RPMI7951 (cell line): ENCODE data around the gene LRRC32. TPM values are rescaled to one million over a fixed set of nuclear protein-coding genes. Genes with fewer than 3 reads are reported as not detected.

Experiments used
- DNase-seq: peaks from one replicate; pipeline ENCODE4 v3.0.0-alpha.2; 2012; ENCODE audit warnings: low read depth
- total RNA-seq: library from RNA; depleted of rRNA; stranded (reverse); fragments of >200 nt; shearing (Covaris generic); gene quantifications from 2 replicates; pipeline ENCODE4 v1.2.3, GENCODE V29; 2014

The LRRC32 gene
- total RNA-seq, 1 experiment from 2014 or later = 13.6 TPM

GRCh38 chr11:76682106-76682505 is 11.6 kb upstream of the LRRC32 start:
- no peak for DNase-seq

- peak; percentile 73 for DNase-seq
Observed at GRCh38 chr11:76680518-76681425, 10.2 kb upstream of the LRRC32 start.

GRCh38 chr11:76678321-76678720 is 7.8 kb upstream of the LRRC32 start:
- no peak for DNase-seq

- DNase-seq = peak; percentile 81
Observed at GRCh38 chr11:76677458-76677765, 6.9 kb upstream of the LRRC32 start.

- DNase-seq = no peak
Observed at GRCh38 chr11:76676636-76677457, 6.3 kb upstream of the LRRC32 start.

- peak; percentile 40 for DNase-seq
Observed at GRCh38 chr11:76674517-76675400, 4.2 kb upstream of the LRRC32 start.

- no peak for DNase-seq
Observed at GRCh38 chr11:76673176-76674142, 2.9 kb upstream of the LRRC32 start.

- DNase-seq = peak; percentile 32
Observed at GRCh38 chr11:76672431-76673175, 2.1 kb upstream of the LRRC32 start.

- no peak for DNase-seq
Observed at GRCh38 chr11:76671626-76672309, 1.2 kb upstream of the LRRC32 start.

GRCh38 chr11:76671237-76671592 is 668 bp upstream of the LRRC32 start:
- DNase-seq = no peak

GRCh38 chr11:76669901-76670484 is 554 bp downstream of the LRRC32 start:
- DNase-seq = peak; percentile 64

- DNase-seq = no peak
Observed at GRCh38 chr11:76668362-76669155, 2.0 kb downstream of the LRRC32 start.

- DNase-seq = no peak
Observed at GRCh38 chr11:76667856-76668255, 2.7 kb downstream of the LRRC32 start.

GRCh38 chr11:76667271-76667818 is 3.2 kb downstream of the LRRC32 start:
- DNase-seq = no peak

GRCh38 chr11:76666830-76667229 is 3.7 kb downstream of the LRRC32 start:
- no peak for DNase-seq

GRCh38 chr11:76666408-76666807 is 4.1 kb downstream of the LRRC32 start:
- no peak for DNase-seq

- DNase-seq = no peak
Observed at GRCh38 chr11:76665921-76666351, 4.6 kb downstream of the LRRC32 start.

- DNase-seq = no peak
Observed at GRCh38 chr11:76665172-76665571, 5.4 kb downstream of the LRRC32 start.
